Loucy (cell line): ENCODE data around the gene STRADA.

Source experiments
- EZH2phosphoT487 ChIP-seq: fragments of 200-600 bp; IDR thresholded peaks from 2 replicates; pipeline ENCODE4 v1.6.1; 2018; ENCODE audit warnings: antibody characterized with exemption, mild to moderate bottlenecking, moderate library complexity, borderline replicate concordance
- TF ChIP-seq, protein P1 (sequence below): fragments of 200-600 bp; sonication (generic); conservative IDR thresholded peaks from 2 replicates; pipeline ENCODE4 v1.5.1; 2014; ENCODE audit warnings: mild to moderate bottlenecking, antibody characterized with exemption, low read length

DNA sequence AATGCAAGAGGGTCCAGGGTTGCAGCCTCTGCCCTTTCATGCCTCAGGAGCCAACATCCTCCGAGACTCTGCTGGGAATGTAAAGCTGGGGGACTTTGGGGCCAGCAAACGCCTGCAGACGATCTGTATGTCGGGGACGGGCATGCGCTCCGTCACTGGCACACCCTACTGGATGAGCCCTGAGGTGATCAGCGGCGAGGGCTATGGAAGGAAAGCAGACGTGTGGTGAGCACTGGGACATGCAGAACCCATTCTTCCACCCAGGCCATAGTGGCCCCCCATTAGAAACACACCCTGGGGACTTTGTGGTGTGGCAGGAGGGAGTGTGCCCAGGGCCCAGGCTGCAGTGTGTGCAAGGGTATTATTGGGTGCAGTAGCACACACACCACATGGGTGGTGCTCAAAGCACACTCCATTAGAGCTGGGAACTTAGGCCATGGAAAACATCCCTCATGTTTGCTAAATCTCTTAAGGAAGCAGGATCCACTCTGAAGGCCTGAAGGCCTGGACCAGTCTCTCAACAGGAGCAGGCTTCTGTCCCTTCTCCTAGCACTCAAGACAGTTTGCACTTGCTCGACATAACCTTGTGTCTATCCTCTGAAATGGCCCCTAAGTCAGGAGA is 49.3 kb downstream of the STRADA start:
- TF ChIP-seq, protein P1, sequence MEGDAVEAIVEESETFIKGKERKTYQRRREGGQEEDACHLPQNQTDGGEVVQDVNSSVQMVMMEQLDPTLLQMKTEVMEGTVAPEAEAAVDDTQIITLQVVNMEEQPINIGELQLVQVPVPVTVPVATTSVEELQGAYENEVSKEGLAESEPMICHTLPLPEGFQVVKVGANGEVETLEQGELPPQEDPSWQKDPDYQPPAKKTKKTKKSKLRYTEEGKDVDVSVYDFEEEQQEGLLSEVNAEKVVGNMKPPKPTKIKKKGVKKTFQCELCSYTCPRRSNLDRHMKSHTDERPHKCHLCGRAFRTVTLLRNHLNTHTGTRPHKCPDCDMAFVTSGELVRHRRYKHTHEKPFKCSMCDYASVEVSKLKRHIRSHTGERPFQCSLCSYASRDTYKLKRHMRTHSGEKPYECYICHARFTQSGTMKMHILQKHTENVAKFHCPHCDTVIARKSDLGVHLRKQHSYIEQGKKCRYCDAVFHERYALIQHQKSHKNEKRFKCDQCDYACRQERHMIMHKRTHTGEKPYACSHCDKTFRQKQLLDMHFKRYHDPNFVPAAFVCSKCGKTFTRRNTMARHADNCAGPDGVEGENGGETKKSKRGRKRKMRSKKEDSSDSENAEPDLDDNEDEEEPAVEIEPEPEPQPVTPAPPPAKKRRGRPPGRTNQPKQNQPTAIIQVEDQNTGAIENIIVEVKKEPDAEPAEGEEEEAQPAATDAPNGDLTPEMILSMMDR = no peak
- TF ChIP-seq EZH2phosphoT487 = no peak
